Kidney (tissue), 14 donors: ENCODE measurements around the gene DNMT1. TPM values are rescaled to one million over a fixed set of nuclear protein-coding genes. Genes with fewer than 3 reads are reported as not detected.

ENCODE experiments used
- DNase-seq, 5 donors: peaks; one replicate each; pipeline ENCODE4 v3.0.0-alpha.2; 2013 to 2020
- FAIRE-seq: peaks from 2 replicates; lab custom pipeline; 2012; peaks lifted over from hg19 to GRCh38; lab: Jason Lieb, UNC
- H3K27ac ChIP-seq, 2 donors: one replicate each; pipeline ENCODE4 v1.7.0; 2013; ENCODE audit warnings: low read depth in 2 of 2, low read length in 2 of 2, inconsistent platforms in 1 of 2
- H3K27me3 ChIP-seq: one replicate; pipeline ENCODE4 v1.7.1; 2013; ENCODE audit warnings: low read length, inconsistent platforms; ENCODE audit not compliant: control insufficient read depth, insufficient read depth
- H3K36me3 ChIP-seq, 3 donors: one replicate each; pipeline versions ENCODE4 v1.7.0 to v1.7.1; 2013; ENCODE audit warnings: low read length in 3 of 3, control low read depth in 1 of 3, inconsistent platforms in 1 of 3; ENCODE audit not compliant: insufficient read depth in 3 of 3, control insufficient read depth in 2 of 3
- H3K4me1 ChIP-seq, 3 donors: one replicate each; pipeline versions ENCODE4 v1.7.0 to v1.7.1; 2013; ENCODE audit warnings: low read length in 3 of 3, inconsistent platforms in 1 of 3, low read depth in 1 of 3; ENCODE audit not compliant: control insufficient read depth in 2 of 3, insufficient read depth in 2 of 3
- H3K4me3 ChIP-seq, 3 donors: one replicate each; pipeline versions ENCODE4 v1.7.0 to v1.8.1; 2013; ENCODE audit warnings: low read length in 3 of 3, control low read depth in 1 of 3, inconsistent platforms in 1 of 3
- H3K9ac ChIP-seq, 3 donors: one replicate each; pipeline versions ENCODE4 v1.7.0 to v1.7.1; 2013; ENCODE audit warnings: low read length in 3 of 3, control low read depth in 1 of 3, inconsistent platforms in 1 of 3
- H3K9me3 ChIP-seq, 3 donors: one replicate each; pipeline versions ENCODE4 v1.7.0 to v1.7.1; 2013; ENCODE audit warnings: low read length in 3 of 3, control low read depth in 1 of 3, inconsistent platforms in 1 of 3; ENCODE audit not compliant: control insufficient read depth in 2 of 3, insufficient read depth in 1 of 3
- intact Hi-C: fragments of 100-400 bp; cut with DNase I; formaldehyde crosslinking; loops from one replicate; pipeline ENCODE4 v1.11.1; 2022
- polyA plus RNA-seq: library from polyadenylated mRNA; stranded (reverse); fragments of 350-450 nt; fragmentation: Illumina TruSeq; extraction: RNeasy Lipid Tissue Mini Kit (QIAGEN cat#74804); gene quantifications from one replicate; pipeline ENCODE4 v1.2.3, GENCODE V29; 2014; ENCODE audit warnings: low read depth, low replicate concordance; ENCODE audit not compliant: insufficient read depth
- total RNA-seq: library from RNA; stranded (reverse); fragmentation: NEBNext Ultra II Directional; extraction: Animal tissue kit (Norgen Biotek cat#: 25700); gene quantifications from one replicate; pipeline ENCODE4 v1.2.1, GENCODE V29; 2021
- TF ChIP-seq, protein P1 (sequence below): IDR thresholded peaks from 3 replicates; pipeline ENCODE4 v1.5.1; 2012; ENCODE audit warnings: mild to moderate bottlenecking, moderate library complexity, borderline replicate concordance; ENCODE audit not compliant: insufficient read depth; ENCODE audit errors: extremely low read depth
- donor health status: control.
- donor health status: control.
- donor health status: control.
- donor health status: control.
- donor health status: control.
- donor health status: DM: yes; HTN: yes; CAD: no.
- donor health status: Normal renal cell carcinoma (clear cell type).

DNMT1 gene
- total and polyA plus RNA-seq, 2 donors from 2014 or later = 15.3 to 64.6 TPM

DNA sequence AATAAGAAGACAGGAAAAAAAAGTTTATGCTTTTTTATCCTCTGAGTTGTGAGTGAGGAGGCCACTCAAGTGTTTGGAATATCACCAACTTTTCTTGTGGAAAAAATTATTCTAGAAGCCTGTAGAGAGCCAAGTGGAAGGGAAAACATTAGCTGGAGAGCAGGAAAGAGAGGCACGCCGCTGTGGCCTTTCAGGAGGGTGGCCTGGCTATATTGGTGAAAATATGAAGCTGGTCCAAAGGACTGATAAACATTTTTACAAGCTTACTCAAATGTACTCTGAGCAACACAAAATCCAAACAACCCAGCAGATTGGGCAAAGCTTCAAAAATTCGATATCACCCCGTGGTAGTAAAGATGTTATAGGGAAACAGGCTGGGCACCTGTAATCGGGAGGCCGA lies 72.7 kb downstream of the DNMT1 start:
- TF ChIP-seq, protein P1, sequence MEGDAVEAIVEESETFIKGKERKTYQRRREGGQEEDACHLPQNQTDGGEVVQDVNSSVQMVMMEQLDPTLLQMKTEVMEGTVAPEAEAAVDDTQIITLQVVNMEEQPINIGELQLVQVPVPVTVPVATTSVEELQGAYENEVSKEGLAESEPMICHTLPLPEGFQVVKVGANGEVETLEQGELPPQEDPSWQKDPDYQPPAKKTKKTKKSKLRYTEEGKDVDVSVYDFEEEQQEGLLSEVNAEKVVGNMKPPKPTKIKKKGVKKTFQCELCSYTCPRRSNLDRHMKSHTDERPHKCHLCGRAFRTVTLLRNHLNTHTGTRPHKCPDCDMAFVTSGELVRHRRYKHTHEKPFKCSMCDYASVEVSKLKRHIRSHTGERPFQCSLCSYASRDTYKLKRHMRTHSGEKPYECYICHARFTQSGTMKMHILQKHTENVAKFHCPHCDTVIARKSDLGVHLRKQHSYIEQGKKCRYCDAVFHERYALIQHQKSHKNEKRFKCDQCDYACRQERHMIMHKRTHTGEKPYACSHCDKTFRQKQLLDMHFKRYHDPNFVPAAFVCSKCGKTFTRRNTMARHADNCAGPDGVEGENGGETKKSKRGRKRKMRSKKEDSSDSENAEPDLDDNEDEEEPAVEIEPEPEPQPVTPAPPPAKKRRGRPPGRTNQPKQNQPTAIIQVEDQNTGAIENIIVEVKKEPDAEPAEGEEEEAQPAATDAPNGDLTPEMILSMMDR = no peak
- DNase-seq = no peak

DNA sequence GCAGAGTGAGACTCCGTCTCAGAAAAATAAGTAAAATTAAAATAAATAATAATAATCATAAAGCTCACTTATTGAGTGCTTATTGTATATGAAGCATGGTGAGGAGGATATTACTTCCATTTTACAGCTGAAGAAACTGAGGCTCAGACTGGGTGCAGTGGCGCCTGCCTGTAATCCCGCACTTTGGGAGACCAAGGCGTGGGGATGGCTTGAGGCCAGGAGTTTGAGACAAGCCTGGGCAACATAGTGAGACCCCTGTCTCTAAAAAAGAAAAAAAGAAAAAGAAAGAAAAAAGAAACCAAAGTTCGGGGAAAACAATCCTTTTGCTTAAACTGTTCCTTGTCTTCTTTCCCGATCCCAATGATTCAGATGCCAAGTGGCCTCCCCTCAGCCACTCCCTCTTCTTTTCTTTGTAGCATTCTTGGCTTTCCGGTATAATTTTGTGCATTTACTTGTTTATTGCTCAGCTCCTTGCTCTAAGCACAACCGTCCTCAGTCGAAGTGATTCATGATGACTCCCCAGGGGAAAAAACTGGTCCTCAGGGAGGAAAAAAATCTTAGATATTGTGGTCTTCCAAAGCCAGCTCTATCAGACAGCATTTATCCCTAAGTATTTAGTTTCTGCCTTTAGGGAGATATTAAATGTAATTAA lies 74.1 kb downstream of the DNMT1 start:
- FAIRE-seq = no peak
- no peaks in the 10 kb centered on the region for H3K9me3 ChIP-seq
- intact Hi-C loops = no loop called here
- TF ChIP-seq, protein P1 = no peak
- H3K9ac ChIP-seq = no peak overlapping the region
- H3K27me3 ChIP-seq = no peaks in the 10 kb centered on the region
- H3K4me3 ChIP-seq = no peak overlapping the region
- no peak overlapping the region for H3K27ac ChIP-seq
- peaks cover 0 to 17% (median 0%) of the 10 kb centered on the region in 3 donors for H3K36me3 ChIP-seq
- peaks cover 0 to 9% (median 0%) of the 10 kb centered on the region in 3 donors for H3K4me1 ChIP-seq
- DNase-seq = no peak

More for the DNA sequence above, 72.7 kb downstream of the DNMT1 start:
- Histone ChIP-seq H3K27ac (no peak overlapping the region), H3K9ac (no peak overlapping the region), H3K4me1 (peaks cover 0 to 9% (median 0%) of the 10 kb centered on the region in 3 donors), H3K4me3 (no peak overlapping the region), H3K9me3 (no peaks in the 10 kb centered on the region), H3K27me3 (no peaks in the 10 kb centered on the region), H3K36me3 (peaks cover 0 to 8% (median 0%) of the 10 kb centered on the region in 3 donors)
- intact Hi-C loops = no loop called here
- no peak for FAIRE-seq

- H3K27me3 ChIP-seq = no peaks in the 10 kb centered on the region
- H3K9ac ChIP-seq = peak overlapping the region; percentile 69 to 96 (median 83)
- H3K9me3 ChIP-seq = no peaks in the 10 kb centered on the region
- H3K36me3 ChIP-seq = peaks cover 0 to 17% (median 2%) of the 10 kb centered on the region in 3 donors
- FAIRE-seq (no peak), DNase-seq (no peak)
- intact Hi-C loops = no loop called here
- no peak overlapping the region for H3K27ac ChIP-seq
- H3K4me3 ChIP-seq = peak overlapping the region; percentile 82 to 93 (median 92)
- TF ChIP-seq, protein P1 = no peak
- H3K4me1 ChIP-seq = peaks cover 0 to 9% (median 0%) of the 10 kb centered on the region in 3 donors
These were observed 75.8 kb downstream of the DNMT1 start for GRCh38 chr19:10118960-10119359.
